ENCODE results near the gene SDHAF1.

The SDHAF1 gene

DNA sequence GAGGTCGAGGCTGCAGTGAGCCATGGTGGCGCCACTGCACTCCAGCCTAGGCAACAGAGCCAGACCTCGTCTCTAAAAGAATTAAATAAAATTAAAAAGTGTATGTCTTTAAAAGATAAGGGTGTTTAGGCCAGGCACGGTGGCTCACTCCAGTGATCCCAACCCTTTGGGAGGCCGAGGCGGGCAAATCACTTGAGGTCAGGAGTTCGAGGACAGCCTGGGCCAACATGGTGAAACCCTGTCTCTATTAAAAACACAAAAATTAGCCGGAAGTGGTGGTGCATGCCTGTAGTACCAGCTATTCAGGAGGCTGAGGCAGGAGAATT, 7.5 kb upstream of the SDHAF1 start:
- no peak for DNase-seq

DNA sequence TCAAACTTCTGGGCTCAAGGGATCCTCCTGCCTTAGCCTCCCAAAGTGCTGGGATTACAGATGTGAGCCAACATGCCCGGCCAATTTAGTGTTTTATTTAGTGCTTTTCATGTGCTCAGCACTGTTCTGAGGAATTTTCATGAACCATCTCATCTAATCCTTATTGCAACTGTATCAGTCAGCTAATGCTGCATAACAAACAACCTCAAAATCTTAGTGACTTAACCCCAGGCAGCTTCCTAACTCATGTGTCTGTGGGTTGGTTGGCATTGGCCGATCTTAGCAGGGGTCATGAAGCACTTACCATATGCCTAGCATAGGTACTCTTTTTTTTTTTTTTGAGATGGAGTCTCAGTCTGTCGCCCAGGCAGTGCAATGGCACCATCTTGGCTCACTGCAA, 6.2 kb upstream of the SDHAF1 start:
- DNase-seq: no peak

DNA sequence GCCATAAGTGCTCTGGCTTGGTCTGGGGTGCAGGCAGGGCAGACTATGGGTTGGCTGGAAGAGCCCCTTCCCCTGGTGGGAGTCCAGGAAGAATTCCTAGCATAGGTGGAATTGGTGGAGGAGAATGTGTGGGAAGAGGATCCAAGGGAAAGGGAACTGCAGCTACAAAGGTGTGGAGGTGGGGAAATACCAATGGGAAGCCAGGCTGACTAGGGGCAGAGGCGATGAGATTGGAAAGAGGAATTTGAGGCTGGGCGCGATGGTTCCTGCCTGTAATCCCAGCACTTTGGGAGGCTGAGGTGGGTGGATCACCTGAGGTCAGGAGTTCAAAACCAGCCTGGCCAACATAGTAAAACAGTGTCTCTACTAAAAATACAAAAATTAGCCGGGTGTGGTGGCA, 4.8 kb upstream of the SDHAF1 start:
- DNase-seq: no peak

DNA sequence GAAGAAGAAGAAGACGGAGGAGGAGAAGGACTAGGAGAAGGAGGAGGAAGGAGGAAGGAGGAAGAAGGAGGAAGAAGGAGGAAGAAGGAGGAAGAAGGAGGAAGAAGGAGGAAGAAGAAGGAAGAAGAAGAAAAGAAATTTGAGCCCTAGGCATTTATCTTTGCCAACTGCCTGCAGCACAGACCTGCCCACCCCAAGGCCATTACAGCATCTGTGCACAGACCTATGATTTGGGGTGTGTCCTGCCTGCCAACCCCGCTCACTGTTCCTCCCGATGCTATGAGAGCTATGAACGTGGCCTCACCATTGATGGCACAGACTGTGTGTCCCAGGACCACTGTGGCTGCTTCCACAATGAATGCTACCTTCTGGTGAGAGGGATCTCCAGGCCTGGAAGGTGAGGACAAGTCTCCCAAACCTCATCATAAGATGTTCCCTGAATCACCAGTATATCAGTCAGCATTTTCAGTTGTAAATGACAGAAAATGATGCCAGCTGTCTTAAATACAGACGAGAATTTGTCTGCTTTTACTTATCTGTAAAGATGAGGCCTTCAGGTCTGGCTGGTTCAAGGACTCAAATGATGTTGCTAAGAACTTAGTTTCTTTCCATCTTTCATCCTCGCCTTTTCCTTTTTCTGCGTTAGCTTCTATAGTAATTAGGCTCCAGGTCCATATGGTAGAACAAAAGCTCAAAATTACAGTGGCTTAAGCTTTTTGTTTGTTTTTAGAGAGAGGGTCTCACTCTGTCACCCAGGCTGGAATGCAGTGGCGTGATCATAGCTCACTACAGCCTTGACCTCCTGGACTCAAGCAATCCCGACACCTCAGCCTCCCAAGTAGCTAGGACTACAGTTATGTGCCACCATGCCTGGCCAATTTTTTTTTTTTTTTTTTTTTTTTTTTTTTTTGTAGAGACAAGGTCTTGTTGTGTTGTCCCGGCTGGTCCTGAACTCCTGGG, 3.9 kb upstream of the SDHAF1 start:
- DNase-seq: no peak

GRCh38 chr19:35991731-35992450, 3.1 kb upstream of the SDHAF1 start:
- no peak for DNase-seq

- DNase-seq: no peak
Observed at GRCh38 chr19:35992907-35993765, 1.9 kb upstream of the SDHAF1 start.

- peak; percentile 49 for DNase-seq
Observed at GRCh38 chr19:35993923-35994598, 927 bp upstream of the SDHAF1 start.

DNA sequence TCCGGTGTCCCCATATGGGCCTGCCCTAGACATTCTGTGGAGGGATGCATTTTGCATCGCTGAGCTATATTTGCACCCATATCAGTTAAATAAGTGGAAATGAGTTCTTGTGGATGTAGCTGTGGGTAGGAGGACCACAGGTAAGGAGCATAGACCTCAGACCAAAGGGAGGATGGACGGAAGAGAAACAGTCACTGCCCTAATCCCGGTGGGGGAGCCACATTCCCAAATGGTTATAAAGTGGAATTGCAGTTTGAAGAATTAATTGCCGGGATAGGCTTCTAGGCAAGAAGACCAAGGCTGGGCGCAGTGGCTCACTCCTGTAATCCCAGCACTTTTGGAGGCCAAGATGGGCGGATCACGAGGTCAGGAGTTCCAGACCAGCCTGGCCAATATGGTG, 1.8 kb downstream of the SDHAF1 start:
- no peak for DNase-seq

DNA sequence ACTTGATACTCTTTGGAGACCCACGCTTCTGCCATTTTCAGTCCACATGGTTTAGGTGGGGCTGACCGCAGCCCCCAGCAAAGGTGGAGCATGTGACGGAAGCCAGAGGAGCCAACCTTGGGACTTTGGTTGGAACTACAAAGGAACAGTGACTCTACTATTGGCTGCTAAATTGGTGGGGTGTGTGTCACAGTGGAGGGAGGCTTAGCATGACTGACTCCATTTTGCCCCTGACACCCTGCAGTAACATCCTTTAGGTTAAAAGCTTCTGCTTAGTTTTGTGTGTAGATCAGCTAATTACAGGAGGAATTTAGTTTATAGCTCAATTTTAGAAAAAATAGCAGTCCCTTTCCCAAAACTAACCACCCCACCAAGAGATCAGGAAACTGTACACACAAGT, 6.6 kb downstream of the SDHAF1 start:
- DNase-seq: no peak

DNA sequence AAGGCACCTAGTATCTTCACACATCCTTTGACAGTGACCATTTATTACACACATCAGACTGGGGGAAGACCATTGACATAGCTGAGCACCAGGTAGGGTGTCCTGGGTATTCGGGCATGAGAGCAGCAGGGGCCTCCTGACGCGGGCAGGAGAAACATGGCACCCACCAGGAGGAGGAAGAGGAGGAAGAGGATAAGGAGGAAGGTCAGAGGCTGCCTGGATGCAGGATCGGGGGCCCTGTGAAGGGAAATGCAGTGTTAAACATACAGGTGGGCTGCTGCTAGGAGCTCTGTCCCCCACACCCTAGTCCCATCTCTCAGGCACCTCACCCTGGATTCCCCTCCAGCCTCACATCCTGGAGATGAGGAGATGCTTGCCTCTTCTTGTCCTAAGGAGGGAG, 8.3 kb downstream of the SDHAF1 start:
- no peak for DNase-seq

GRCh38 chr19:36006955-36007354, 12.0 kb downstream of the SDHAF1 start:
- no peak for DNase-seq

DNA sequence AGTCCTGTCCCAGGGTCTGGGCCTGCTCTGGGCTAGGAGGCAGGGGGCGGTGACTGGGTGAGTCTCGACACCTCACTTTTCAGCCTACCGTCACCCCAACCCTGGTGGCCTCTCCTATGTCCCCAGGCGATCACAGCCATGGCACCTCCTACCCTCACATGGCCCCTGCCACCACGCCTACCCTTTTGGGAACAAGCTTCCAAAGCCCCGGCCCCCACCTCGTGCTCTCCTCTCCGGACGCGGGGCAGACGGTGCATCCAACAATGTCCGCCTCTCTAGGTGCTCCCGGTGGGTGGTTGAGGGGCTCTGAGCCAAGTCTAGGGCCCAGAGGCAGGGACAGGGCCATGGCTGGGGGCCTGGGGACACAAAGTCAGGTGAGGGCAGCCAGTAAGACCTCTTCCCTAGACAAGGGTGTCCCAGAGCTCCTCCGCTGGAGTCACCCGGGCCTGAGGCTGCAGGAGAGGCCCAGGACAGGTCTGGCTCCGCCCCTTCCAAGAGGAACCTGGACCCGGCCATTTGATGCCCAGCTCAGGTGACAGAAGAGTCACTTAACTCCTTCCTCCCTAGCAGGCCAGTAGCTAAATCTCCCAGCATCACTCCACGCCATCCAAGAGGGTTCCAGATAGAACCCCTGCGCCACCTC, 13.5 kb downstream of the SDHAF1 start, which contains the start of gene SYNE4:
Gene SYNE4, minus strand, starts transcription at position 478 of the 643 bp plus-strand sequence. Its CDS starts 132 bp downstream, at position 346.
- peak; percentile 98 for DNase-seq

DNA sequence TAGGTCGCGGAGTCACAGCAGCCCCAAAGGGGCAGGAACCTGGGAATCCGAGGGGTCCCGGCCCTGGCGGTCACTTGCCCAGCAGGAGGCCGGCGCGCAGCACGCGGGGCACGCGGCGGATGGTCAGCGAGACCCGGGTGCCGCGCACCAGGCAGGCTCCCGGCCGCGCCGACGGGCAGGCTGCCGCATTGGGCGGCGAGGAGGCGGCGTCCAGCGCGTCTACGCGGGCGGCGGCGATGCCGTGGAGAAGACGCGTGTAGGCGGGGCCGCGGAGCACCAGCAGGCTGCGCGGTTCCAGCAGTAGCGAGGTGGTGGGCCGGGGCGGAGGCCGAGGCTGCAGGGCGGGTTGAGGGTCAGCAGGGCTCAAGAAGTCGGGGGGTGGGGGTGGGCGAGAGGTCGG, 14.2 kb downstream of the SDHAF1 start:
- DNase-seq: peak; percentile 94

DNA sequence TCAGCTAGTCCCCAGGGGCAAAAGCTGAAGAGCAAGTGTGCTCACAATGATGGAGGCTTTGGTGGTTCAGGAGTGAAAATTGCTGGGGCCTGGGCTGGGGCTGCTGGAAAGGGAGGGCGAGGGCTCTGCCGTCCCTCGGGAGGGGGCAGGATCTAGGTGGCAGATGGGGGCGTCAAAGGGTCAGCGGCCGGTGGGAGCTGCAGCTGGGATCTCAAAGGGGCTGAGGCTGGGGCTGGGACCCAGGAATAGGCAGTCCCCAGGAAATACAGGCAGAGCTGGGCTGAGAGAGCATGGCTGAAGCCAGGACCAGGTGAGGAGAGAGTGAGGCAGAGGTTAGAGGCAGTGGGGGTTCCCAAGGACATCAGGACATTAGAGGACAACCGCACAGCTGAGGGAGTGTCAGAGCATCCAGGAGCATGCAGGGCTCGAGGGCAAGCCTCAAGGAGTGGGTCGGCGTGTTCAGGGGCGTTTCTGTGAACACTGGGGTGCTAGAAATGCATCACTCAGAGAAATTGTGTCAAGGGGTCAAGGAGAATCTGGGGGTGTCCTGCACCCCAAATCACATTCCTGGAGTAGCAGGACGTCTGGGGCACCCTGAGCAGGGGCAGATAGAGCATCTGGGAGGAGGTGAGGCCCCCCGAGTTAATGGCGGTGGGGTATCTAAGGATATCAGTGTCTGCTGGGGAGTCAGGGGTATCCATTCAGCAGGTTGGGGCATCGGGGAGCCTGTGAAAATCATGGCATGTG, 14.8 kb downstream of the SDHAF1 start:
- peak; percentile 64 for DNase-seq

DNA sequence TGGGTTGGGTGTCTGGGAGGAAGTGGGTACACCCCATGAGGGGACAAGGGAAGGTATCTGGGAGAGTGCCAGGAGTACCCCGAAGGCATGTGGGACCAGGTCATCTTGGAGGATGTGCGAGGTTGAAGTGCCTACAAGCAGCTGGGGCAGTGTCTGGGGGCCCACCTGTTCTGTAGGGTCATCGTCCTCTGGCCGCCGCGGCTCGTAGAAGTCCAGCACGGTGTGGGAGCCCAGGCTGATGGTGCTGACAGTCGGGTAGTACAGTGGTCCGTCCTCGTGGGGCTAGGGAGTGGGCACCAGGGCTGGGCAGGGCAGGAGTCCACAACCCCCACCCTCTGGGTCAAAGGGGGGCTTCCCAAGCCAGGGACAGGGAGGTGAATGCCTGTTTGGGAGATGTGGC, 15.4 kb downstream of the SDHAF1 start:
- no peak for DNase-seq

GRCh38 chr19:36013280-36014011, 18.5 kb downstream of the SDHAF1 start:
- DNase-seq: no peak

GRCh38 chr19:36014012-36014924, 19.3 kb downstream of the SDHAF1 start, which contains the start of gene ALKBH6:
Gene ALKBH6 (minus strand): TSS chr19:36014213. CDS start chr19:36013397, 816 bp downstream.
- DNase-seq: peak; percentile 100

DNA sequence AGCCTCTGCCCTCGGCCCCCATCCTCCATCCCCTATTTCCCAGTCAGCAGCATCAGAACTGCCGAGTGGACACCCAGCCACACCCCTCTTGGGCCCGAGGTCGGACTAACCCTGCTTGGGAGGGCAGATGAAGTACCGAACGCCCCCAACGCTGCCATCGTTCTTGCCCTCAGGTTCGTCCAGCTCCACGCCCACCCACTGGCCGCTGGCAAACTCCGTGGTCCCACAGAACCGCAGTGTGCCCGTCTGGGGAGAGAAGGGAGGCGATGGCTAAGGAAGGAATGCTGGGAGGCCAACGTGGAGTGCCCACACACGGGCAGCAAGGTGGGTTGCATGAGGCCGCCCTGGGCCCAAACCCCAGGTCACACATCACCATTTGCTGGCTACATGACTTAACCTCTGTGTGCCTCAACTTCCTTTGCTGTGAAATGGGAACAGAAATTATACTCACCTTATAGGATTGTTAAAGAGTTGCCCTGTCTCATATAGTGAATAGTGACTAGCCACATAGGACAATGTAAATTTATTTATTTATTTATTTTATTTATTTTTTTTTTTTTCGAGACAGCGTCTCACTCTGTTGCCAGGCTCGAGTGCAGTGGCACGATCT, 24.2 kb downstream of the SDHAF1 start:
- no peak for DNase-seq

- no peak for DNase-seq
Observed at GRCh38 chr19:36023432-36023831, 28.4 kb downstream of the SDHAF1 start.
